DMS153 (cell line): ENCODE measurements around the gene OTOS.

Experiments used
- DNase-seq: peaks from one replicate; lab custom pipeline; 2025; lab: John Stamatoyannopoulos, UW

OTOS gene

DNA sequence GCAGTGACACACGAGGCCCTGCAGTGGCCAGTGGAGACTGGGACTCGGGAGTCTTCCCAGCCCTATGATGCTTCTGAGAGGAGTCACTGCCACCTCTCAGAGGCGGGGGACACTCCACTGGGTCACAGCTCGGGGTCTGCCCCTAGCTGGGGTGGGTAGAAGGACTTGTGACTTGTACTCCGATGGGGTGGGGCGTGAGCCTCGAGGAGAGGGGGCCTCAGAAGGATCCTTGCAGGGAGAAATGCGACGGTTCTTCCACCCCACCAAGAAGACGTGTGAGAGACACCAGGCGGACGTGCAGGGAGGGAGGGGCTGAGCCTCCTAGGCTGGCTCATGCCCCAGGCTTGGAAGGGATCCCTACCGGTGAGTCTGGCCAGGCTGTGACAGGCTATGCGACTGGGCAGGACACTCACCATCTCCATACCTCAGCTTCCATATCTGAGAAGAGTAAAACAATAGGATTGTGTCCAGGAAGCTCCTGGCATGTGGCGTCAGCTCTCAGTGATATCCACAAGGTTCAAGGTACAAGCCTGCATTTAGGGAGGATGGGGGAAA lies 11.1 kb upstream of the OTOS start:
- no peak for DNase-seq

- no peak for DNase-seq
Observed at GRCh38 chr2:240149943-240150784, 9.7 kb upstream of the OTOS start.

- DNase-seq: no peak
Observed at GRCh38 chr2:240147911-240148587, 7.6 kb upstream of the OTOS start.

DNA sequence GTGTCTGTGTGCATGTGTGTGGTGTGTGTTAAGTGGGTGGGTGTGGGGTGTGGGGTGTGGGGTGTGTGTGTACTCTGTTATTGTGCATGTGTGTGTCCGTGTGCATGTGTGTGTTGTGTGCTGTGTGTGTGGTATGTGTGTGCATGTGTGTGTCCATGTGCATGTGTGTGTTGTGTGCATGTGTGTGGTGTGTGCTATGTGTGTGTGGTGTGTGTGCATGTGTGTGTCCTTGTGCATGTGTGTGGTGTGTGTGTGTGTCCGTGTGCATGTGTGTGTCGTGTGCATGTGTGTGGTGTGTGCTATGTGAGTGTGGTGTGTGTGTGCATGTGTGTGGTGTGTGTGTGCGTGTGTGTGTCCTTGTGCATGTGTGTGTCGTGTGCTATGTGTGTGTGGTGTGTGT lies 6.9 kb upstream of the OTOS start:
- no peak for DNase-seq

- DNase-seq: no peak
Observed at GRCh38 chr2:240146627-240147278, 6.3 kb upstream of the OTOS start.

DNA sequence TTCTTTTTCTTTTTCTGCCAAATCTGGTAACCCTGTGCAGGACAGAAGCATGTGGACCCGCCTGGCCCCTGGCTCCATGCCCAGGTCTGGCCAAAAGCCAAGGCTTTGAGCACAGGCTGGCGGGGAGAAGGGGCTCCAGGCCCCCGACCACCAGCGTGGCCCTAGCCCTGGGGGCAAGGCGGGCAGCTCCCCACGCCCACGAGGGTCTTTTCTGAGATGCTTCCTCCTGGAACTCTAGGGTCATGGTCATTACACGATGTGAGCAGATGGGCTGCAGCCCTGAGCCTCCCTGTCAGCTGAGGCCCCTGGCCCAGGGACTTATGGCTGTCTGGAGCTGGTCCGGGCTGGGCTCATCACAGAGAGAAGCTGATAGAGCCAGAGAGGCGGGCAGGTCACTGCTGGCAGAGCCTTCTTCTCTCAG lies 5.7 kb upstream of the OTOS start:
- no peak for DNase-seq

DNA sequence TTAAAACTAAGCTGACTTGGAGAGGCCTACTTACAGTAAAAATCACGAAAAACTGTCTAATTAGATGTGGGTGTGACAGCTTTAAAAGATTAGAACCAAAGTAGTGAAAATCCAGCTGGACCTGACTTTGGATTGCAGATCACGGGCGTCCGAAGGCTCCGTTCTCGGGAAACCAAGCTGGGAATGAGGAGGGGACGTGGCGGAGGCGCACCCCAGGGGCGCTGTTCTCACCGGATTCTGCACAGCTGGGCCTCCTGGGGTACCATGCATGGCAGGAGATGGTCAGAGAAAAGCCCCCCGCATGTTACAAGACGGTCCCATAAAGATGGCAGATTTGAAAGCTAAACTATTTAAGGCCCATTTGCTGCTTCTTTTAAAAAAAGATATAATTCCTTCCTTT lies 5.0 kb upstream of the OTOS start:
- DNase-seq: no peak

DNA sequence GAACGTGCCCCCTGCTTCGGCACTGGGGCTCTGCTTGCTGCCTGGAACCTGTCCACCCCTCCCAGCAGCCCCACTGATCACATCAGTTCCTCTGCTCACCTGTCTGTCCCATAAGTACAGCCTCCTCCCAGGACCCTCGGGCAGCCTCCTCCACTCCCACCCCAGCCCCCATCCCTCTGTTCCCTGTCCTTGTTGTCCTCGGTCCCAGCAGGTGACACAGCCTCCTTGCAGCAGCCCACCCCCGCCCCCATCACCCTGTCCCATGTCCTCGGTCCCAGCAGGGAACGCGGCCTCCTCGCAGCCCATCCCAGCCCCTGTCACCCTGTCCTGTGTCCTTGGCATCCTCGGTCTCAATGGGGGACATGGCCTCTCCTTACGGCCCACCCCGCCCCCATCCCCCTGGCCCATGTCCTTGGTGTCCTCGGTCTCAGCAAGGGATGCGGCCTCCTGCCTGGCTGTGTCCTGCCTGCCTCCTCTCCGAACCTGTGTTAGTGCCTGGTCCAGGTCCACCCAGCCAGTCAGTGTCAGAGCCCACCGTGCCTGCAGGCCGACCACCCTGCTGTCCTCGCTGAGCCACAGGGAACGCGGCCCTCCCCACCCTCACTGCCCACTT lies 4.3 kb upstream of the OTOS start:
- no peak for DNase-seq

- DNase-seq: no peak
Observed at GRCh38 chr2:240143801-240144648, 3.6 kb upstream of the OTOS start.

DNA sequence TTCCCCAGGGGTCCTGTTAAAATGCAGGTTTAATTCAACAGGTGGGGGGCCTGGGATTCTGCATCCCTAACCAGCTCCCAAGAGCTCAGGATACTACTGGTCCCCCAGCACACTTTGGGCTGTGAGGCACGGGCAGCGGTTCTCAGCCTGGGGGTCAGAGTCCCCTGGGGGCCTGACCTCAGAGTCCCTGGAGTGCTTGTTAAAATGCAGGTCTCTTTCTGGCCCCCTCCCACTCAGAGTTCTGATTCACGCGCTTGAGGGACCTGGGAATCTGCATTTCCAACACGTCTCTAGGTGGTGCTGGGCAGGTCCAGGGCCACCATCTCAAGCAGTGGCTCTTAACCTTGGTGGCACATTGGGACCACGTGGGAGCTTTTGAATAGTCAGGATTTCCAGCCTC lies 2.8 kb upstream of the OTOS start:
- no peak for DNase-seq

DNA sequence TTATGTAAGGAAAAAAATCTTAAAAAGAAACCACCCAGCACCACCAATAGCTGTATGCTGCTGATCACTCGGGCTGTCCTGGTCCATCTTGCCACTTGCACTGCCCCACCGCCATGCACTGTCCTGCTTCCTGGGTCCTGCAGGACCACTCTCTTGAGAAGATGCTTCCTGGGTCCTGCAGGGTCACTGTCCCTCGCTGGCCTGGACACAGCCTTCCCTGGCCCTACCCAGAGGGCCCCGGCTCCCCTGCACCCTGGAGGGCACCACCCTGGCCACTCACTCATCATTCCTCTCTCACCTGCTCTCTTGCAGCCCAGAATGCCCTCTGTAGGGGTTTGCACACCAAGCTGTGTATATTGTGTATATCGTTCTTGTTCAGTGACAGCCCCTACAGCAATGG lies 2.4 kb upstream of the OTOS start:
- no peak for DNase-seq

GRCh38 chr2:240142256-240142775 lies 1.9 kb upstream of the OTOS start:
- DNase-seq: no peak

DNA sequence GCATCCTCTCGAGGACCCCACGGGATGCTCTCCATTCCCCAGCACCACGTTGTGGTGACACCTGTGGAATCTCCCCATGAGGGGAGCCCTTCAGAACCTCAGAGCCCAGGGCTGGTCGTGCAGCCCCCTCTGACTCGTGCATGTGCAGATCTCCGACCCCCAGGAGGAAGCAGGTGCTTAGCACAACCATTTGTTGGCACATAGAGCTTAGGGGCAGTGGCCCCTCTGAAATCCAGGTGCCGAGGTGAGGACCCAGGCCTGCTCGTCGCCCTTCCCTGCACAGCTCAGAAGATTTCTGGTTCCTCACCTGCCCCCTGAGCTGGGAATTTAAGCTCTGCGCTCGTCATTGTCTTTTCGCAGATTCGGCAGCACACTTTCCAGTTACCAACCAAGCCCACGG lies 1.3 kb upstream of the OTOS start:
- no peak for DNase-seq

GRCh38 chr2:240140920-240141319 lies 462 bp upstream of the OTOS start:
- DNase-seq: no peak

DNA sequence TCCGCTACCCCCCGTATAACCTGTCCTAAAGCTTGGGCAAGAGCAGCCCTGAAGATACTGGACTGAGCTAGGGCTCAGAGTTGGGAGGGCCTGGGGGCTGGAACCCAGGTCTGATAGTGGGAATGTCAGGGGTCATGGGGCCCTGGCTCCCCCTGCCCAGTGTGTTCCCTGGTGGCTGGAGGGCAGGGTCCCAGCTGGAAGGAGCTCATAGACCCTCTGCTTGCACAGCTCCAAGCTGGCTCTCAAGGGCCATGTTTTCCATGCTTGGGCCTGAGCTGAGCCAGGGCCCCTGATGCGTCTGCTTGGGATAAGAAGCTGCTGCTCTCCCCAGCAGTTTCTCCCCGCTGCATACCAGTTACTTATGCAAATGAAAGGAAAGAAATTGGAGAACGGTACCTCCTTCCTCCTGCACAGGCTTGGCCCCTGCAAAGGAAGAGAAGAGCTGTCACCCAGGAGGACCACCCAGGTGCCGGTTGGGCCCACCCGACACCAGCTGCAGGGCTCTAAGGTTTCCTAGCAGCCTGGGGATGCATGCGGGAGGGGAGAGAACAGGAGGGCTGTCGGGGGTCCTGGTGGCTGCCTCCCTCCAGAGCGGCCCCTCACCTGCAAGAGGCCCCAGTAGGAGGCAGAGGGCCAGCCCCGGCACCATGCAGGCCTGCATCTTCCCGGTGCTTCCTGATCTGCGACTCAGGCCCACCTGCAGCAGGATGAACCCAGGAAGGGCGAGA lies 628 bp downstream of the OTOS start:
- DNase-seq: no peak

- DNase-seq: no peak
Observed at GRCh38 chr2:240139011-240139441, 1.4 kb downstream of the OTOS start.

GRCh38 chr2:240138254-240138984 lies 2.0 kb downstream of the OTOS start:
- no peak for DNase-seq

GRCh38 chr2:240137596-240138253 lies 2.7 kb downstream of the OTOS start:
- DNase-seq: no peak

DNA sequence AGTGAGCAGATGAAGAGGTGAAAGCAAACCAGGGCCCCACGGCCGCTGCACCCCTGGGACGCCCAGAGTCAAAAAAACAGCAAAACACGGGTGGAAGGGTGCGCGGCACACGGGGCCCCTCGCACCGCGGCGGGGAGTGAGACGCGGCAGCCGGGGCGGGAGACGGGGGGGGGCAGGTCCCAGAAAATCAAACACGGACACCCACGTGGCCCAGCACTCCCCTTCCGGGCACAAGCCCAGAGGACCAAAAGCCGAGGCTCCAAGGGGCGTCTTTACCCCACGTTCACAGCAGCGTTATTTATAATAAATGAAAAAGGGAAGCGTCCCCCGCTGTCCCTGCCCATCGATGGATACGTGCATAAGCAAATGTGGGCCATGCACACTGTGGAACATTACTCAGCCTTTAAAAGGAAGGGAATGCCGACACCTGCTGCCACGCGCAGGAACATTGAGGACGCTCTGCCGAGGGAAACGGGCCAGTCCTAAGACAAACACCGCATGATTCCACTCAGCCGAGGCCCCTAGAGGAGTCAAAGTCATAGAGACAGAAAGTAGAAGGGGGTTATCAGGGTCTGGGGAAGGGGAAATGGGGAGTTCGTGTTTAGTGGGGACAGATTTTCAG lies 3.7 kb downstream of the OTOS start:
- DNase-seq: no peak
